ENCODE data around the gene HNRNPA3.
"Not testable (repeated sequence)": the region's sequence is repeated elsewhere in the genome, so short reads cannot be mapped to it uniquely, and the experiment has no call there.

The HNRNPA3 gene

DNA sequence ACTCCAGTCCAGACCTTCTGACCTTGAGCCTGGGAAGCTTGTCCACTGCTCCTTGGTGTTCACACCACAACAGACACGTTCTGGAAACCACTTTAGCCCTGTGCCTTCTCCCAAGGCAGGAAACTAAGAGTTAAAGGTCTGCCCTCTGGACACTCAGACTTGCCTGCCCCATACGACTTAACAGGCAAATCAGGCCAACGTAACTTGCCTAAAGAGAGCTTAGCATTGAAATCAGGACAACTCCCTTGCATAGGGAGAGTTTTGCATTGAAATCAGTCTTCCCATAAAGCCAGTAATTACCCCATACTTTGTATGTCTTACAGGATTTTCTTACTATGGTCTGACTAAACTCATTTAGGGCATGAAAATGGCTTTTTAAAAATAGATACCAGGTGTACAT, 33.4 kb downstream of the HNRNPA3 start:
- no peak overlapping the region for H3K4me2 ChIP-seq (ENCODE audit: low read depth, low read length, poor library complexity, severe bottlenecking)
- H3K4me1 ChIP-seq (ENCODE audit: insufficient read depth, low read length, poor library complexity, severe bottlenecking) = peaks cover 17% of the 10 kb centered on the region

DNA sequence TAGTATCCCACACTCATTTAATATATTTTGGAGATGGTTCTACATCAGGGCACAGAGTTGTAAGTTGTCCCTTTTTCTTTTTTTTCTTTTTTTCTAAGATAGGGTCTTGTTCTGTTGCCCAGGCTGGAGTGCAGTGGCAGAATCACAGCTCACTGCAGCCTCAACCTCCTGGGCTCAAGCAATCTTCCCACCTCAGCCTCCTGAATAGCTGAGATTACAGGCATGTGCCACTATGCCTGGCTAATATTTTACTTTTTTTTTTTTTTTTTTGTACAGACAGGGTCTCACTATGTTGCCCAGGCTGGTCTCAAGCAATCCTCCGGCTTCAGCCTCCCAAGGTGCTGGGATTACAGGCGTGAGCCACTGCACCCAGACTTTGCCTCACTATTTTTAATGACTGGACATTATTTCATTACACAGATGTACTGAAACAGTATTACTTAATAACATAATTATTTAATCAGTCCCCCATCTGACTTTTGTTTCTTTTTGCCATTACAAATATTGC, 34.0 kb downstream of the HNRNPA3 start:
- not testable (repeated sequence) for H3F3A ChIP-seq (ENCODE audit: low read depth); H3K9me2 ChIP-seq (replicated peaks; ENCODE audit: low read depth, low read length); H3K4me3 ChIP-seq (ENCODE audit: low read length, poor library complexity, severe bottlenecking); H3K27me3 ChIP-seq (ENCODE audit: insufficient read depth, low read length, poor library complexity, severe bottlenecking); H3K9me3 ChIP-seq (ENCODE audit: insufficient read depth, low read depth, low read length); H3K4me2 ChIP-seq (ENCODE audit: low read depth, low read length, poor library complexity, severe bottlenecking); H3K9ac ChIP-seq (ENCODE audit: low read depth, low read length, poor library complexity, severe bottlenecking); H3K36me3 ChIP-seq (ENCODE audit: insufficient read depth, low read length); H2AFZ ChIP-seq (ENCODE audit: low read length)
- Histone ChIP-seq H3K4me1 (ENCODE audit: insufficient read depth, low read length, poor library complexity, severe bottlenecking) (peaks cover 11% of the 10 kb centered on the region), H4K20me1 (ENCODE audit: insufficient read depth, low read length, poor library complexity, severe bottlenecking) (peaks cover 55% of the 10 kb centered on the region), H3K79me2 (ENCODE audit: insufficient read depth, low read length) (peaks cover 97% of the 10 kb centered on the region)

More for the DNA sequence above, 33.4 kb downstream of the HNRNPA3 start:
- no peak overlapping the region for H3K9ac ChIP-seq (ENCODE audit: low read depth, low read length, poor library complexity, severe bottlenecking)
- no peak overlapping the region for H2AFZ ChIP-seq (ENCODE audit: low read length)
- H3F3A ChIP-seq (ENCODE audit: low read depth) = no peaks in the 10 kb centered on the region
- no peaks in the 10 kb centered on the region for H3K27me3 ChIP-seq (ENCODE audit: insufficient read depth, low read length, poor library complexity, severe bottlenecking)
- no peaks in the 10 kb centered on the region for H3K9me3 ChIP-seq (ENCODE audit: insufficient read depth, low read depth, low read length)
- H3K79me2 ChIP-seq (ENCODE audit: insufficient read depth, low read length) = peaks cover 97% of the 10 kb centered on the region
- H3K9me2 ChIP-seq (replicated peaks; ENCODE audit: low read depth, low read length) = no peaks in the 10 kb centered on the region
- no peak for TF ChIP-seq EZH2phosphoT487 (IDR thresholded peaks at IDR 0.05; ENCODE audit: borderline replicate concordance)
- TF ChIP-seq, protein P1, sequence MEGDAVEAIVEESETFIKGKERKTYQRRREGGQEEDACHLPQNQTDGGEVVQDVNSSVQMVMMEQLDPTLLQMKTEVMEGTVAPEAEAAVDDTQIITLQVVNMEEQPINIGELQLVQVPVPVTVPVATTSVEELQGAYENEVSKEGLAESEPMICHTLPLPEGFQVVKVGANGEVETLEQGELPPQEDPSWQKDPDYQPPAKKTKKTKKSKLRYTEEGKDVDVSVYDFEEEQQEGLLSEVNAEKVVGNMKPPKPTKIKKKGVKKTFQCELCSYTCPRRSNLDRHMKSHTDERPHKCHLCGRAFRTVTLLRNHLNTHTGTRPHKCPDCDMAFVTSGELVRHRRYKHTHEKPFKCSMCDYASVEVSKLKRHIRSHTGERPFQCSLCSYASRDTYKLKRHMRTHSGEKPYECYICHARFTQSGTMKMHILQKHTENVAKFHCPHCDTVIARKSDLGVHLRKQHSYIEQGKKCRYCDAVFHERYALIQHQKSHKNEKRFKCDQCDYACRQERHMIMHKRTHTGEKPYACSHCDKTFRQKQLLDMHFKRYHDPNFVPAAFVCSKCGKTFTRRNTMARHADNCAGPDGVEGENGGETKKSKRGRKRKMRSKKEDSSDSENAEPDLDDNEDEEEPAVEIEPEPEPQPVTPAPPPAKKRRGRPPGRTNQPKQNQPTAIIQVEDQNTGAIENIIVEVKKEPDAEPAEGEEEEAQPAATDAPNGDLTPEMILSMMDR (conservative IDR thresholded peaks at IDR 0.05; ENCODE audit: low read length) = no peak
- H3K4me3 ChIP-seq (ENCODE audit: low read length, poor library complexity, severe bottlenecking) = no peak overlapping the region
- H3K36me3 ChIP-seq (ENCODE audit: insufficient read depth, low read length) = no peaks in the 10 kb centered on the region
- peaks cover 55% of the 10 kb centered on the region for H4K20me1 ChIP-seq (ENCODE audit: insufficient read depth, low read length, poor library complexity, severe bottlenecking)

DNA sequence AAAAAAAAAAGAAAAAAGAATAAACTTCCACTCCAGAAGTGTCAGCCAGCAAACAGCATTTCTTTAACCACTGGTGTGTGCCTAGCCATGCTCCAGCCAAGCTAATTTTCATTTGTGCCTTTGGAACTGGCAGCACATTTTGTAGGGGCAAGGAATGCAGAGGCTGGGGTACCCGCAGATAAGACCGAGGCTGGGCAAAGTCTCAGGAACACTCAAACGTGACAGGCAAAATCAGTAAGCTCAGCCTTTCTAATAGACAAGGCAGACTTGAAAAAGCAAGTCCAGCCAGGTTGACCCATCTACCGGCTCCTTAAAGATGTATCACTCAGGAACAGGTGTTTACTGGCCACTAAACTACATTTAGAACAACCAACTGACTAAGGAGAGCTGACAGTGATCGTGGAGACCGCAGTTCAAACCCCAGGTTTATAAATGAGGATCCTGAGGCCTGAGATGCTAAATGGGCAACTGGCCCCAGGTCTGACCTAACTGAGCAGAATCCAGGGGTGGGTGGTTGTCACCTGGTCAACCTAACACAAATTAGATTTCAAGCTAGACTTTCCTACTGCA, 35.2 kb downstream of the HNRNPA3 start:
- Histone ChIP-seq H3F3A (ENCODE audit: low read depth) (no peaks in the 10 kb centered on the region), H3K9ac (ENCODE audit: low read depth, low read length, poor library complexity, severe bottlenecking) (no peak overlapping the region), H3K4me2 (ENCODE audit: low read depth, low read length, poor library complexity, severe bottlenecking) (no peak overlapping the region), H2AFZ (ENCODE audit: low read length) (no peak overlapping the region), H3K4me3 (ENCODE audit: low read length, poor library complexity, severe bottlenecking) (no peak overlapping the region), H3K79me2 (ENCODE audit: insufficient read depth, low read length) (peaks cover 97% of the 10 kb centered on the region), H3K9me3 (ENCODE audit: insufficient read depth, low read depth, low read length) (no peaks in the 10 kb centered on the region), H3K27me3 (ENCODE audit: insufficient read depth, low read length, poor library complexity, severe bottlenecking) (no peaks in the 10 kb centered on the region), H3K36me3 (ENCODE audit: insufficient read depth, low read length) (no peaks in the 10 kb centered on the region), H3K9me2 (replicated peaks; ENCODE audit: low read depth, low read length) (no peaks in the 10 kb centered on the region), H4K20me1 (ENCODE audit: insufficient read depth, low read length, poor library complexity, severe bottlenecking) (peaks cover 52% of the 10 kb centered on the region), H3K4me1 (ENCODE audit: insufficient read depth, low read length, poor library complexity, severe bottlenecking) (peaks cover 3% of the 10 kb centered on the region)
- TF ChIP-seq EZH2phosphoT487 (IDR thresholded peaks at IDR 0.05; ENCODE audit: borderline replicate concordance) = no peak
- TF ChIP-seq, protein P1 (conservative IDR thresholded peaks at IDR 0.05; ENCODE audit: low read length) = no peak

DNA sequence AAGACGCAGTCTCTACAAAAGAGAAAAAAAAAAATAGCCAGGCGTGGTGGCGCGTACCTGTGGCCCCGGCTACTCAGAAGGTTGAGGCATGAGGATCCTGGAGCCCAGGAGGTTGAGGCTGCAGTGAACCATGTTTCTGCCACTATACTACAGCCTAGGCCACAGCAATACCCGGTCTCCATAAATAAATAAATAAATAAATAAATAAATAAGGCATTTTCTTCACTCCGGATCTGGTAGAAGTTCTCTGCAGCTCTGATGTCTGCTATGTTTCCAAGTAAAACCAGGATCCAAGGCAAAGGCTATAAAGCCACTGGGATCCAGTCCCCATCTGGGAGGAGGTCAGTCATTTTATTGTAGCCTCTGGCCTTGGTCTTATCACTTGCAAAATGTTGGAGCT, 36.4 kb downstream of the HNRNPA3 start:
- Histone ChIP-seq H3K4me2 (ENCODE audit: low read depth, low read length, poor library complexity, severe bottlenecking) (no peak overlapping the region), H4K20me1 (ENCODE audit: insufficient read depth, low read length, poor library complexity, severe bottlenecking) (peaks cover 60% of the 10 kb centered on the region), H3K4me3 (ENCODE audit: low read length, poor library complexity, severe bottlenecking) (no peak overlapping the region), H3K9me2 (replicated peaks; ENCODE audit: low read depth, low read length) (no peaks in the 10 kb centered on the region), H3K9ac (ENCODE audit: low read depth, low read length, poor library complexity, severe bottlenecking) (no peak overlapping the region), H3K4me1 (ENCODE audit: insufficient read depth, low read length, poor library complexity, severe bottlenecking) (peaks cover 2% of the 10 kb centered on the region), H2AFZ (ENCODE audit: low read length) (no peak overlapping the region), H3K79me2 (ENCODE audit: insufficient read depth, low read length) (peaks cover 99% of the 10 kb centered on the region), H3F3A (ENCODE audit: low read depth) (no peaks in the 10 kb centered on the region), H3K9me3 (ENCODE audit: insufficient read depth, low read depth, low read length) (no peaks in the 10 kb centered on the region), H3K36me3 (ENCODE audit: insufficient read depth, low read length) (peaks cover under 1% of the 10 kb centered on the region; the same call in 1 of the 2 replicates), H3K27me3 (ENCODE audit: insufficient read depth, low read length, poor library complexity, severe bottlenecking) (no peaks in the 10 kb centered on the region)
- no peak for TF ChIP-seq EZH2phosphoT487 (IDR thresholded peaks at IDR 0.05; ENCODE audit: borderline replicate concordance)
- TF ChIP-seq, protein P1 (conservative IDR thresholded peaks at IDR 0.05; ENCODE audit: low read length) = no peak
